HK-2 (cell line): Measurements from ENCODE around the gene RPS4Y1.
"Not testable (repeated sequence)": the region's sequence is repeated elsewhere in the genome, so short reads cannot be mapped to it uniquely, and the experiment has no call there.

ENCODE experiments used
- DNase-seq: peaks from one replicate; pipeline ENCODE4 v3.0.0-alpha.2; 2018; ENCODE audit not compliant: unreplicated experiment

Gene RPS4Y1

DNA sequence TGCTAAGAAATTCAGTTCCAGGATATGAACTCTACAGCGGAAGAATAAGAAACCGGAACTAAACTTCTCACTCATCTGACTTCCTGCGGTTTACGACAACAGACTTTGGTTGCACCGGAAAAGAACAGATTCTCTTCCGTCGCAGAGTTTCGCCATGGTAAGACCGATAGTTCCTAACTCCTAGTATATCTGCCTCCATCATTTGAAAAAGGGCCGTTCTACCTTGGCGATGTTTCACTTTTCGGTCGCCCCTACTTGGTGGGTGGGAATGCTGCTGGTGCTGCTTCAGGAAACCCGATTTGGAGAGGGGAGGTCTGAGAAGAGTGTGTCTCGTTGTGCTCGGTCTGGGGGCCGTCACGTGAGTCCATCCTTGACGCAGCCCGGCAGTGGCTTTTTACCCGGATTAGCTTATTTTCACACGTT lies at the start of gene RPS4Y1:
RPS4Y1 (plus strand) TSS at position 132 of the 423 bp plus-strand sequence; CDS start at position 155, 23 bp downstream.
- no peak for DNase-seq

DNA sequence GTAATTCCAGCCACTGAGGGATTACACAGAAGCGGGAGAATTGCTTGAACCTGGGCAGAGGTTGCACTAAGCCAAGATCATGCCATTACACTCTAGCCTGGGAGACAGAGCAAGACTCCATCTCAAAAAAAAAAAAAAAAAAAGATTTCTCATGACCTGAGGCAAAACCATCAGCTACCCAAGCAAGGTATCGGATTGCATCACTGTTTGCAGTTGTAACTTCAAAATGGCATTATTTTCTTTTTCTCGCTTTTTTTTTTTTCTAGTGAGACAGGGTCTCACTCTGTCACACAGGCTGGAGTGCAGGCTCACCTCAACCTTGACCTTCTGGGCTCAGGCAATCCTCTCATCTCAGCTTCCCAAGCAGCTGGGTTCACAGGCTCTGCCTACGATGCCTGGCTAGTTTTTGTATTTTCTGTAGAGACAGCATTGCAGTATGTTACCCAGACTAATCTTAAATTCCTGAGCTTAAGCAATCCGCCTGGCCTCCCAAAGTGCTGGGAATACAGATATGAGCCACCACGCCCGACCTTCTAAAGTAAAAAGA lies 44.4 kb upstream of the RPS4Y1 start:
- DNase-seq: no peak

DNA sequence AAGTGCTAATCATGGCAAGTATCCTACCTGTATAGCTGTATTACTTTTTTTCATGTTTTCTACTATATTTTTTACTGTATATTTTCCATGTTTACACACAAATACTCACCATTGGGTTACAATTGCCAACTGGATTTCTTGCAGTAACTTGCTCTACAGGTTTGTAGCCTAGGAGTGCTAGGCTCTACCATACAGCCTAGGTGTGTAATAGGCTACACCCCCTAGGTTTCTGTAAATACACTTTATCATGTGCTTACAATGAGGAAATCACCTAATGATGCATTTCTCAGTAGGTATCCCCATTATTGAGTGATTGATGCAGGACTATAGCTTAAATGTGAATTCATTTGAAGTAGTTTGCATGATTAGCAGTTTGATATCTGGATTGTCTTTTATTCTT lies 43.4 kb upstream of the RPS4Y1 start:
- DNase-seq: no peak

DNA sequence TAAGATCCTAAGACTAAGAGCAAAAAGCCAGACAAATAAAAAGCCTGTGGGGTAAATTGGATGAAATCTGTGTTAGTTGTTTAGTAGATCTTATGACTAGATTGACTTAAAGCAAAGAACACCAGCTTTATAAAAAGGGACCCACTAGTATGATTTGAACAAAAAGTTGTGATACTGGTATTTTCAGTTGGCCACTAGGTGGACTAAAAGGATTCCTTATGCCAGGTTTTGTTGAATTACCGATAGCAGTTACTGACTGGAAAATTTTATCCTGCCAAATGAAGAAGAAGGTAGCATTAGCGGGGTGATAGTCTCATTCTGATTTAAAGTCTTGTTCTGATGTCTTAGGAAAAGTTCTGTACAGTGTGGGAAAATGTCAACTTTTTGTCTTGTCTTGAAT lies 41.2 kb upstream of the RPS4Y1 start:
- no peak for DNase-seq

DNA sequence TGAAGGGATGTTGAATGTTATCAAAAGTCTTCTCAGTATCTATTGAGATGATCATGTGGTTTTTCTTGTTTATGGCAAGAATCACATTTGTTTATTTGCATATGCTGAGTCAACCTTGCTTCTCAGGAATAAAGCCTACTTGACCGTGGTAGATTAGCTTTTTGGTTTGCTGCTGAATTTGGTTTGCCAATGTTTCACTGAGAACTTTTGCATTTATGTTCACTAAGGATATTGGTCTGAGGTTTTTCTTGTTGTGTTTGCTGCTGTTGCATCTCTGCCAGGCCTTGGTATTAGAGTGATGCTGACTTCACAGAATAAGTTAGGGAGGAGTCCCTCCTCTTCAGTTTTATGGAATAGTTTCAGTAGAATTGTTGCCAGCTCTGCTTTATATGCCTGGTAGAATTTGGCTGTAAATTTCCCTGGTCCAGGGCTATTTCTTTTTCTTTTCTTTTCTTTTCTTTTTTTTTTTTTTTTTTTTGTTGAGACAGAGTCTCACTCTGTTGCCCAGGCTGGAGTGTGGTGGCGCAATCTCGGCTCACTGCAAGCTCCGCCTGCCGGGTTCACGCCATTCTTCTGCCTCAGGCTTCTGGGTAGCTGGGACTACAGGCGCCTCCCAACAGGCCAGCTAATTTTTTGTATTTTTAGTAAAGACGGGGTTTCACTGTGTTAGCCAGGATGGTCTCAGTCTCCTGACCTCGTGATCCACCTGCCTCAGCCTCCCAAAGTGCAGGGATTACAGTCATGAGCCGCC lies 24.1 kb upstream of the RPS4Y1 start:
- not testable (repeated sequence) for DNase-seq

DNA sequence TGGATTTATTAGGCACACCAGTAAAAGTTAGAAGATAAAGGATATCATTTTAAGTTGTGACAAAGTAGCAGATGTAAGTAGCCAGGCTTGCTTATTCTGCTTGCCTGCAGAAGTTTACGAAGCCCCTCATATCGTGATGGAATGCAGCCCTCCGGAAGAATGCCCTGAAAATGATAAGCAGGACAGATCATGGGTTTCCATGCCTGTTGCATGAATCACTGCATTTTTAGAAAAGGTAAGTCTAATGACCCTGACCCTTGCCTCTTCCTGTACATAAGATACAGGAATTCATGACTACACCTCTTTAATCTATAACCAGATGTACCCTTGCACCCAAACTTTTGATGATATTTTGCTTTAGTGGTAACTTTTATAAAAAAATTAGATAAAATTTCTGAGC lies 16.9 kb upstream of the RPS4Y1 start:
- no peak for DNase-seq

DNA sequence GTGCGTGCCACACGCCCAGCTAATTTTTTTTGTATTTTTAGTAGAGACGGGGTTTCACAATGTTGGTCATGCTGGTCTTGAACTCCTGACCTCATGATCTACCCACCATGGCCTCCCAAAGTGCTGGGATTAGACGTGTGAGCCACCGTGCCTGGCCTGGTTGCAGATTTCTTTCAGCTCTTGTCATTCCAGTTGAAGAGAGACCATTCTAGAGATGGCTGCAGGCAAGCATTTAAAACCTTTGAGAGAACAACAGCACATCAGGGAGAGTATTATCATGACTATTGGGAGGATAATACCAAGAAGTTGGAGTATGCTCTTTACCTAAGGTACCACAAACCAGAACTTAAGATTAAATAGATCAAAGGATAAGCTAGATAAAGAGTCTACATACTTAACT lies 12.9 kb upstream of the RPS4Y1 start:
- DNase-seq: no peak

DNA sequence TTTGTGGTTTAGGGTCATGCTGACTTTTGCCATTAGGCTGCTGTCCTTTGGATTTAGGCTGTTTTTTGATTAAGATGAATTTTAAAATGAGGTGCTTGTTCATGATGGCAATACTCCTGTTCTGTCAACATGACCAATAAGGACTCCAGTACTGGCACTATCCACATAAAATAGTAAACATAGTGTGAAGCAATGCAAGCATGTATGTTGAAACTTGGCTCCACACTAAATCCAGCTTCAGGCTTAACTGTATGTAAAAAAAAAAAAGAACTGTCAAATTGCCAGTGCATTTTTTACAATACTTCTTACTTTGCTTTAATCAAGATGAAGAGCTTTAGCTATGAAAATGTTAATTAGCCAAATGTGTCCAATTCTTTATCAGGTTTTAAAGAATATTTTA lies 6.2 kb upstream of the RPS4Y1 start:
- no peak for DNase-seq

DNA sequence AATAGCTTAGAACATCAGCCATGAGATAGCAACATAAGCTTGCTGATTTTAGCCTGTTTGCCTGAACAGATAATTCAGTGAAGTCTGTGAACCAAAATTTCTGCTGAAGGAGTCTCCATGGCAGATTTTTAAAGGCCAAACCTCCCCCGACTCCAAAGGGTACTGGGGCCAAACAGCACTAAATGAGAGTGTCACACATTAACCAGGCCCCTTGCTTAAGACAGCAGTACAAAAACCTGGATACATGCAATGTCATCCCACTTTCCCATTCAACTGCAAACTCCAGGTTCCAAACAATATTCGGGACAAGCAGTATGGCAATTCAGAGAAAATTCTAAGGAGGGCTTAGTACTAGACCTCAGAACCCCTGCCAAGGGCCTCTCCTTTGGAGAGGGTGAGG lies 4.3 kb upstream of the RPS4Y1 start:
- no peak for DNase-seq

DNA sequence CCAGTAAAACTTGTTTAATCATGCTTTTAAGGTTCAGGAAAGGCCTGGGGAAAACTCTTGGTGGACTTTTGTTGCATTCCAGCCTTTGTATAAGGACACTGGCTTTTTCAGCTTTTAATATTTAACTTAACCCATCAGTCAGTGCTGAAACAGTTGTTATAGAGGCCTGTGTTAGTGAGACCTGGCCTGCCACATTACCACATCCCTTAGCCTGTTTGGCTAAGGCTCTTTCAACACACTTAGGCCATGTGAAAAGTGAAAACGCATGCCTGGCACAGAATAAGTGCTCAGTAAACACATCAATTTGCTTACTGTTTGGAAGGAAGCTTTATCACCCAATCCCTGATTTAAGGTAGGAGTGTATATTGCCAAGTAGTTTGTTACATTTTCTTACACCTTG lies 3.5 kb upstream of the RPS4Y1 start:
- no peak for DNase-seq

DNA sequence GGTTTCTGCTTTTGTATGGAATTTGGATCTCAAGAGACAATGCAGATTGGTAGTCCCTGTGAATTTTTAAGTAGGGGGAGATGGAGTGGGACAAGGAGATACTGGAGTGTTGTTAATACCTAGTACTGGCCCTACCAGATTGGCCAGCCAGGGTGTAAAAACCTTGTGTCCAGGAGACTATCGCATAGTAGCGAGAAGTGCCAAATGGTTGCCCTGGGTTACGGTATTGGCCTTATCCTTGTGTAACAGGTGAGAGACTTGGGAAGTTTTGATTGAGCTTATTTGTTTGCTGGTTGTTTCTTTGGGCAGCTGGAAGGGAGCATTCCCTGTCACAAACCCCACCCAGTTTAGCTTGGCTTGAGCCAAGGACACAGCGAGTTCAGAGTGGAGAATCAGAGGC lies 5.4 kb downstream of the RPS4Y1 start:
- no peak for DNase-seq

DNA sequence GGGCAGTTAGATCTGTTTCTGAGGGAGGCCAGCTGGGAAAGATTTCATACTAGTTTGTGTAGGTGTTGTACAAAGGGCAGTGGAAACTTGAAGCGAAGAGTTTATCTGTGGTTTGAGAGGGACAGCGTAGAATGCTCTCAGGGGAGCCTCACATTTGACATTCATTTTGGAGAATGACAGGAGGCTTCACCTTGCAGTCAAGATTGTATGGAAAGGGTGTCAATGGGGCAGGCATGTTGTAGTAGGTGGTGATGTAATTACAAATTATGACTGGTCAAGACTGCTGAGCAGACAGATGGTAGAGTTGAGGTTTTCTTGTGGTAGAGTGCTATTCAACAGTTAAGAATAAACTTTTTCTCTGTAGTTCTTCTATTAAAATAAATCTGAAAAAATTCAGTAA lies 7.0 kb downstream of the RPS4Y1 start:
- DNase-seq: no peak

DNA sequence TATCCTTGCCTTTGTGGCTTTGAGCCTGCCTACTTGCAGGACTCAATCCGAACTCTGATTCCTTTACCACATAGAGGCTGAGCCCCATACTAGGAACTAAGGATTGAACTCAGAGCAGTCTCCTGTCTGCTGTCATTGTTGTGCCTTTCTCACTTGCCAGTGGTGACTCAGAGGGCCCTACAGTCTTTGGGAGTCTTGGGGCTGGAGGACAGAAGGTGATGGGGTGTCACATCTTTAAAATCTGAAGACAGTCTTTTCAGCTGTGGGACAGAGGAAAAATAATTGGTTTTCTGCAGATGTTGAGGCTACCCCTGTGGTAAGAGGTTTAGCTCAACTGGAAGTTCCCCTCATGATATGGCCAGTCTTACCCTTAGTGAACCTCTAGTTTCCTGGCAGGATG lies 8.0 kb downstream of the RPS4Y1 start:
- DNase-seq: no peak

DNA sequence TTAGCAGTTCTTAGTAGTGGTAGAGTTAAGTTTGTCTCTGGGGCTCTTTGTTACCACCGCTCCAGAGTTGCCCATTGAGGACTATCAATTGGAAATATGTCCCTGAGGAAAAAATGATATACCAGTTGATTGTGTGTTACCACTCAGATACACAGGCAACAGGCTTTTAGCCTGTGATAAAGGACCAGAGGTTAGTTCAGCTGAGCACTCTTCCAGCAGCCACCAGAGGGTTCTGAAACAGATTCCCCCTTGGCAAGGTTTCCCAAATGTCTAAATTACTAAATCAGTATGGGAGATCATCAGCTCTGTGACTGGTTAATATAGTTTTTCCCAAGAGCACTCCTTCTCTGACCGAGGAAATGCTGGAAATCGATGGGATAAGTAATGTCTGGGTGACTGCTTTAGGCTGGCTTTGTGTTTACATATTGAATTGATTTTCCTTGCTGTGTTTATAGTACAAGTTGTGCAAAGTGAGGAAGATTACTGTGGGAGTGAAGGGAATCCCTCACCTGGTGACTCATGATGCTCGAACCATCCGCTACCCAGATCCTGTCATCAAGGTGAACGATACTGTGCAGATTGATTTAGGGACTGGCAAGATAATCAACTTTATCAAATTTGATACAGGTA lies 12.9 kb downstream of the RPS4Y1 start:
- DNase-seq: no peak

DNA sequence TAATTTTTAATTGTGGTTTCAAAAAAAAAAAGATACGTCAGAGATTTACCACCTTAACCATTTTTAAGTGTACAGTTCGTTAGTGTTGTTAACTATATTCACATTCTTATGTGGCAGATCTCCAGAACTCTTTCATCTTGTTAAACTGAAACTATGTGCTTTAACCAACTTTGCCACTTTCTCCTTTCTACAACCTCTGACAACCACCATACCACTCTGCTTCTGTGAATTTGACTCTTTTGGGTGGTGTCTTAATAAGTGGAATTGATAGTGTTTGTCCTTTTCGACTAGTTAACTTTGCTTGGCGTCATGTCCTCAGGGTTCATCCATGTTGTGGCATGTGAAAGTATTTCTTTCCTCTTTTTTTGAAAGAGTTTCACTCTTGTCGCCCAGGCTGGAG lies 15.7 kb downstream of the RPS4Y1 start:
- no peak for DNase-seq

DNA sequence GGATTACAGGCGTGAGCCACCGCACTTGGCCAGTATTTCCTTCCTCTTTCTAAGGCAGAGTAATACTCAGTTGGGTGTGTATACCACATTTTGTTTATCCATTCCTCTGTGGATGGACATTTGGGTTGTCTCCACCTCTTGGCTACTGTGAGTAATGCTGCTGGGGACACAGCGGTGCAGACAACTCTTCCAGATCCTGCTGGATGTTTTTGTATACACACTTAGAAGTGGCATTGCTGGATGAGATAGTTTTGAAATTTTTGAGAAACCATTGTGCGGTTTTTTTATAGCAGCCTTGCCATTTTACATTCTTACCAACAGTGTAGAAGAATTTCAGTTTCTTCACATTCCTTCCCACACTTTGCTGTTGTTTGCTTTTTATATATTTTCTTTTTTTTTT lies 16.3 kb downstream of the RPS4Y1 start:
- DNase-seq: no peak

DNA sequence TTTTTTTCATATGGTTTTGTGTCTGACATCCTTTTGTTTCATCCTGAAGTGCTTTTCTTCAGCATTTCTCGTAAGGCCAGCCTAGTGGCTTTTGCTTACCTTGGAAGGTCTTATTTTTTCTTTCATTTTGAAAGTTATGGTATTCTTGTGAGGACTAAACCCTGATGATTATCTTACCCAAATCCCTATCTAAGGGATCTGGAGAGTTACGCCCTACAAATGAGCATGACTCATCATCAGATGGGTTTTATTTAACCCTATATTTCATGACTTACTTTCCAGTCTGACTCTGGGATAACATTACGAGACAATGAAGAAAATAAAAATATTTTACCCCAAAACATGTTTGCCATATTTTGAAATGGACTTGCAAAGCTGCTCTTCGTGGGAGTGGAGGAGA lies 18.4 kb downstream of the RPS4Y1 start:
- no peak for DNase-seq

DNA sequence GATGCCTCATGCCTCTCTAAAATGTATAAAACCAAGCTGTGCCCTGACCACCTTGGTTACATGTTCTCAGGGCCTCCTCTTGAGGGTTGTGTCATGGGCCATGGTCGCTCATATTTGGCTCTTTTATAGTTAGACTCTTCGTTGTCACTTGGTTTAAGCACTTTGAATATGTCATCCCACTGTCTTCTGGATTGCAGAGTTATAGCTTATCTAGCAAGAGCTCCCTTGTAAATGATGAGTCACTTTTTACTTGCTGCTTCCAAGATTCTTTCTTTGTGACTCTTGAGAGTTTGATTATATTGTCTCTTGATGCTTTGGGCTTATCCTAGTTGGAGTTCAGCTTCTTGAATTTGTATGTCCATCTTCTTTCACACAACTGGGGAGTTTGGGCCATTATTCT lies 19.1 kb downstream of the RPS4Y1 start:
- no peak for DNase-seq

DNA sequence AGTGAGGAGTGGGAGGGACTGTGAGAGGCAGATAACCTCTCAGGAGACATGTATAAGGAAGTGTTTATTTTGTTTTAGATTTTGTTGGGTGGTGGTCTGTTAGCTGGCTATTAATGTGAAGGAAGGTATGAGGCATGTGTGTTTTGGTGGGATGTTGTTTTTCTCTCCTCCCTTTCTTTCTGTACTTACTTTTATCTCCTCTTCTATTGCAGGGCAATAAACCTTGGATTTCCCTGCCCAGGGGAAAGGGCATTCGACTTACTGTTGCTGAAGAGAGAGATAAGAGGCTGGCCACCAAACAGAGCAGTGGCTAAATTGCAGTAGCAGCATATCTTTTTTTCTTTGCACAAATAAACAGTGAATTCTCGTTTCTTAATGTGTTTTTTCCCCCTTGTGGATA lies 25.2 kb downstream of the RPS4Y1 start:
- no peak for DNase-seq

DNA sequence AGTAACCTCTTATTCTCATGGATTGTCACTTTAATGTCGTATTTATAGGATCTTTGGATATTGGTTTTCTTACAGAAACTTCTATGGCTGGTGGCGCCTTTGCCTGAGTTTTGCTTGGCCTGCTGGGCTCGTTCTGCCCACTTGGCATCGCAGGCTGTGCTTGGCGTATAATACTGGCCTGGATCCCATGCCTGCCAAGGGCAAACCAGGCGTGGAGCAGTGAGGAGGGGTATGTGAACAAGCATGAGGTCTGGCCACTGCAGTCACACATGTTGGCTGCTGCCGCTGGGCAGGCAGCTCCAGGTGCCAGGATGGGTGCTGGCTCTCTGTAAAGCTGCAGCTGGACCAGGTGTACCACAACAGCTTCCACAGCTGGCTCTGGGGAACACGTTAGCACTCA lies 26.1 kb downstream of the RPS4Y1 start:
- DNase-seq: no peak

DNA sequence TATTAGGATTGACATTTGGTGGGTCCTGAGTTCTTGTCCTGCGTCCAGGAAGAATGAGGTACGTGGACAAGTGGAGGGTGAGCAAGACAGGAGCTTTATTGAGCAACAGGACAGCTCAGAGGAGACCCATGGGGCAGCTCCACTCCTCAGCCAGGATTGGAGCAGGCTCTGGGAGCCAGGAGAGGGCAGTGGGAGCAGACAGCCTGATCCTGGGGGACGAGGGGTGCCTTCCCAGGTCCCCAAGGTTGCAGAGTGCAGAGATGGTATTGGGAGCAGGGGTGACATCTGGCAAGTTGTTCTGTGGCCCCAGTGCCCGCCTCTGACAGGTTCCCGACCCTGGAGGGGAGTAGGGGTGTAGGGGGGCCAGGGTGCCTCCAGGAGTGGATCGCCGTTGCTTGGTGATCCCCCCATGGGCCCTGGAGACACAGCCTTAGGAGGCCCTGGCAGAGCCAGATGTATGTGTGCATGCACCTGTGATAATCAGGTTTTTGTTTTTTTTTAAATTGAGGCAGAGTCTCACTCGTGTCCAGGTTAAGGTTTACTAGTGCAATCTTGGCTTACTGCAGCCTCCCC lies 26.7 kb downstream of the RPS4Y1 start:
- no peak for DNase-seq

DNA sequence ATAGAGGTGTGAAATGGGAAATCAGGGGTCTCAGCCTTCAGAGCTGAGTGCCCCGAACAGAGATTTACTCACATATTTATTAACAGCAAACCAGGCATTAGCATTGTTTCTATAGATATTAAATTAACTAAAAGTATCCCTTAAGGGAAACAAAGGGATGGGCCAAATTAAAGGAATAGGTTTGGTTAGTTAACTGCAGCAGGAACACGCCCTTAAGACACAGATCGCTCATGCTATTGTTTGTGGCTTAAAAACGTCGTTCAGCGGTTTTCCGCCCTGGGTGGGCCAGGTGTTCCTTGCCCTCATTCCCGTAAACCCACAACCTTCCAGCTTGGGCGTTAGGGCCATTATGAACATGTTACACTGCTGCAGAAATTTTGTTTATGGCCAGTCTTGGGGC lies 30.8 kb downstream of the RPS4Y1 start:
- not testable (repeated sequence) for DNase-seq

DNA sequence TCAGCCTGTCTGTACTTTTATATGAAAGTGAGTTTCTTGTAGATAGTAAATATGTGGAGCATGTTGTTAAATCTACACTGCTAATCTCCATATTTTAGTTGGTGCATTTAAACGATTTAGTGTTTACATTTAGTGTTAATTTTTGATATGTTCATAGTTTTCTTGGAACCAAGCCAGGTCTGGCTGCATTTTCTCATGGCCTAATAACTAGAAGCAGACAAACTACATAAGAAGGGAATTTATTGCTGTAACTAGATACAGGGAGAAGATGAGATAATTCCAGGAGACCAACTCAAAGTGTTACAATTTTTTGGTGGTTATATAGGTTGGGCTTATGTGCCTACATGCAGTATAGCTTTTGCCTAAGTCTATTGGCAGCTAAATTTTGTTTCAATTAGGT lies 32.8 kb downstream of the RPS4Y1 start:
- DNase-seq: no peak
